Cerebellar nuclear complex (tissue), 1 donor: ENCODE results near the gene BATF3.
"Not testable (repeated sequence)": the region's sequence is repeated elsewhere in the genome, so short reads cannot be mapped to it uniquely, and the experiment has no call there.

Source experiments
- DNase-seq, 2 experiments: peaks; one replicate each; lab custom pipeline; 2025; lab: John Stamatoyannopoulos, UW

BATF3 gene

DNA sequence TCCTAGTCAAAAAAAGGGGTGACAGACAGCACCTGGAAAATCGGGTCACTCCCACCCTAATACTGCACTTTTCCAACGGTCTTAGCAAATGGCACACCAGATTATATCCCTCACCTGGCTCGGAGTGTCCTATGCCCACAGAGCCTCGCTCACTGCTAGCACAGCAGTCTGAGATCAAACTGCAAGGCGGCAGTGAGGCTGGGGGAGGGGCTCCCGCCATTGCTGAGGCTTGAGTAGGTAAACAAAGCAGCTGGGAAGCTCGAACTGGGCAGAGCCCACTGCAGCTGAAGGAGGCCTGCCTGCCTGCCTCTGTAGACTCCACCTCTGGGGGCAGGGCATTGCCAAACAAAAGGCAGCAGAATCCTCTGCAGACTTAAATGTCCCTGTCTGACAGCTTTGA is 41.4 kb downstream of the BATF3 start:
- DNase-seq: not testable (repeated sequence)

DNA sequence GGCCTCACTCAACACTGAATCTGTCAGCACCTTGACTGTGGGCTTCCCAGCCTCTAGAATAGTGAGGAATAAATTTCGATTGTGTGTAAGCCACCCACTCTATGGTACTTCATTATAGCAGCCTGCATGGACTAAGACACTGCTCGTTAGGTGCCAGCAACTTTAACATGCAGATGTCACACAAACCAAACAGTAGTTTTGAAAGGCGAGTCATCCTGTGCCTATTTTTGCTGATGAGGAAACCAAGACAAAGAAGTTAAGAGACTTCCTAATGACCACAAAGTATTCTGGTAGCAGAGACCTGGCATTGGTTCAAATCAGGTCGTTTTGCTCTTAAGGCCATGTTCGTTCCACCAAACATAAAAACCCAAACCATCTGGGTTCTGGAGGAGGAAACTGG is 42.9 kb downstream of the BATF3 start:
- no peak for DNase-seq

DNA sequence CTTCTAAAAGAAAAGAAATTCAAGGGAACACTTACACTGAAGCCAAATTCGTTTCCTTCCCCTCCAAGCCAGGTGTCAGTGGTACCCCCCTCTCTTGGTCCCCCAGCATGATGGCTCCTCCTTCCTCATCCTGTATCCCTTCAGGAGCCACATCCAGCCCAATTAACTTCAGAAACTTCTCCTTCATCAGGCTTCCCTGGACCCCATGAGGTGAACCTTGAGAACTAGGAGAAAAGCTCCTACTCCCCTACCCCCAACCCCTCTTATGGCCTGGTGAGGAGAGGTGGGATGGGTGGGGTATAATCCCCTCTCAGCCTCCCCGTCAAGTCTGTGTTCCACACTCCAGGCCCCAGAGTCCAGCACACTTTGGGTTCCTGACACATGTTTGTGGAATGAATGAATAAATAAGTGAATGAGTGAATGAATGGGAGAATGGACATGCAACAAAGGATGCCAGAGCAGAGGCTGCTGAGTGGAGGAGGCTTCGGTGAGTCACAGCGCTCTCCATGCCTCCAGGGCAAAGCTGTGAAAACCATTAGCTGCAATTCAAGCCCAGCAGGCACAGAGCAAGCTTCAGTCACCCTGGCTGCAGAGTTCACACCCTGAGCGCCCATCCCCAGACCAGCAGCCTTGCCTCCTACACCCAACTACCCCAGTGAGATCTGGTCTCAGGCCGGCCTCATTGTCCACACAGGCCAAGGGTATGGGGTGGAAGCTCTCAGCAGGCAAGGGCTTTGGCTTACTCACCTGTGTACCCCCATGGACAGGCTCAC is 43.8 kb downstream of the BATF3 start:
- DNase-seq: no peak

DNA sequence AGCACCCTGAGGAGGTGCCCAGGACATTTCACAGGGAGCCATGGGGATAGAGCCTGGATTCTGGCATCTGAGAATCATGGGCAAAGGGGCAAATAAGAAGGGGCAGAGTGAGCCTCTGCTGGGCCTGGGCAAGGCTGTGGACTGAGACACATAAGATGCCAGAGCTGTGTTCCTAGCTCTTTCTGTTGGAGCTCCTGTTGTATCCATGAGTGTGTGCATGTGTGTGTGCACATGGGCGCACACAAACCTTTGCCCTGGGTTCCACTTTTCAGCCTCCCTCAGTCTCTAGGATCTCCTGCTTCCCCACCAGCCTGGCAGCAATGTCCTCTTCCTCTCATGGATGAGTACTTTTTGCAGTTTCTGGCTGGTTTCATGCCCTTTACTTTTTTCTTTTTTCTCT is 47.0 kb downstream of the BATF3 start:
- DNase-seq: no peak

DNA sequence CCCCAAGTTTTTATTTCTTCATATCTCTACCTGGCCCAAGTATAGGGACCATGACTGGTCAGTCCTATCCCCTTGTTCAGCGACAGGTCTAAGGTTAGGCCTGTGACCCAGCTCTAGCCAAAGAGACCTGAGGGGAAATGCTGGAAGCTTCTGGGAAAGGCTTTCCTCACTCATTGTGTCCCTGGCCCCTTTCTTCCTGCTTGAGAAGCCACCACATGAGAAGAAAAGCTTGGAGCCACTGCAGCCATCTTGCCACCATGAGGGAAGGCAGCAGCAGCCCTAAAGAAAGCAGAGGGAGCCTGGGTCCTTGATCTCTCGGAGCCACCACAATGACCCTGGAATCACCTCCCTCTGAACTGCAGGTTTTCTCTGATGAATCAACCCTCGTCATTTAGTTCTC is 47.7 kb downstream of the BATF3 start:
- no peak for DNase-seq

DNA sequence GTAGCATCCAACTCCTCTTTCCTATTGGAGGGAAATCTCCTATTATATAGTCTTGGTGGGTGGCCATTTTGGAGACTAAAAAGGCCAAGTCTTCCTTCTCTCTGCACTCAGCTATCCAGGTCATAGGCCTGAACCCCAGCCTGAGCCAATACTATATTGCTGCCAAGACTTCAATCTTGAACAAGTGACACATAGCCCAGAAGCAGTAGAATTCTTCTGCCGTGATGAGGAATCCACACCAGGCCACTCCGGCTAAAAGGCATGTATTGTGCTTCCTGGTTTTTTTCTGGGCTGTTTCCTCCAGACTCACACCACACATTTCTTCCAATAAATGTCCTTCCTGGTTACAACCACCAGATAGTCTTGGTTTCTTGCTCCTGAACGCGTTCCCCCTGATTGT is 48.1 kb downstream of the BATF3 start:
- no peak for DNase-seq

DNA sequence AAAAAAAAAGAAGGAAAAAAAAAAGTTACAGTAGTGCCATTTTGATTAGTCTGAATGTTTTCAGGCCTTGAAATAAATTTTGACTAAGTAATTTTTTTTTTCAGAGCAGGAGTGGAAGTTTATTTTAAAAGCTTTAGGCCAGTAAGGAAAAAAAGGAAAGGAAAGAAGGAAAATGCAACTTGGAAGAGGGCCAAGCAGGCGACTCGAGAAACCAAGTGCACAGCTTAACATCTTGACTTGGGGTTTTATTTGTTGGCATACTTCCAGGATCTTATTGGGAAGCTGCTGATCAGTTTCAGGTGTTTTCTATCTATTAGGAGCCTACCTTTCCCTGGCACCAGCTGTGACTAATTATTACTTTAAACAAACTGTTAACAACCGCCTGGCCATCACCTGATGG is 49.4 kb downstream of the BATF3 start:
- DNase-seq: no peak

DNA sequence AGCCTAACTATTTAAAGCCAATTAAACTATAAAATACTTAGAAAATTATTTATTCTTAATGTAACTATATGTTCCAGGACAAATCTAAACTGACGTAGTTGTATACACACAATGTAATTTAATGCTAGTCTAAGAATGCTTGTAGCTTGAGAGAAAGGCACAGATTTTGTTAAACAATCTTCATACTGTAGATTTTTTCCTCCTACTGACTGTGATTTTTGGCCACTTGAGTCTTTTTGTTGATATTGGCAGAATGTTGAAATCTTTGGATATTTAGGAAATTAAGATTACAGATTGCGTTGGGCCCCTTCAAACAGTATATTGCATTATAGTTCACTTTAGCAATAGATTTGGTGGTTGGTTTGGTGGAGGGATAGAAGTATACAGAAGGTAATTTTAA is 50.6 kb downstream of the BATF3 start:
- DNase-seq: no peak

DNA sequence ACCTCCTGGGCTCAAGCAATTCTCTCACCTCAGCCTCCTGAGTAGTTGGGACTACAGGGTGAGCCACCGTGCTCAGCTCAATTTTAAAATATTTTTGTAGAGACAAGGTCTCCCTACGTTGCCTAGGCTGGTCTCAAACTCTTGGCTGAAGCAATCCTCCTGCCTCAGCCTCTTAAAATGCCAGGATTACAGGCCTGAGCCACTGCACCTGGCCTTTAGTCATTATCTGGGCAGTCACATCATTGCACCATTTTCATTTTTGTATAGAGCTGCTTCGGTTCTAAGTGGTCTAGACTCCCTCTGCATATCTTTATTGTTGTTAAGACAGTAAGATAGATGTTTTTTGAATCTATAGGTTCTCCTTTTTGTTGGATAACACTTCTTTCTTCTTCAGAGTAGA is 51.2 kb downstream of the BATF3 start:
- DNase-seq: no peak

DNA sequence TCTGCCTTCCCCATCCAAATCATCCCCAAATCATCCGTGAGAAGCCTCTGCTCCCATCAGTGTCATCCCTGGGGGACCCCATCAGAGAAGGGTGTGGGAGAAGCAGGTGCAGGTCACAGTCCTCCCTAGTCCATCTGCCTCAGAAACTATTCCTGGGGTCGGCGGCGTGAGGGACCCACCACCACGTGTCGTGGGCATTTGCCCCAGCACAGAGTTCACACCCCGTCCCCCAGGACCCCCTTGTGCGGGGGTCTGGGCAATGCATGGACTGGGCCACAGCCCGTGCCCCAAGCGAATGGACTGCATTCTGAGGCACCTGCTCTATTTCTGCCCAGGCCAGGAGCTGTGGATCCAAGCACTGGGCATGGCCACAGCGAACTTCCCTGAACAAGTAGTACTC is 52.6 kb downstream of the BATF3 start:
- DNase-seq: no peak

DNA sequence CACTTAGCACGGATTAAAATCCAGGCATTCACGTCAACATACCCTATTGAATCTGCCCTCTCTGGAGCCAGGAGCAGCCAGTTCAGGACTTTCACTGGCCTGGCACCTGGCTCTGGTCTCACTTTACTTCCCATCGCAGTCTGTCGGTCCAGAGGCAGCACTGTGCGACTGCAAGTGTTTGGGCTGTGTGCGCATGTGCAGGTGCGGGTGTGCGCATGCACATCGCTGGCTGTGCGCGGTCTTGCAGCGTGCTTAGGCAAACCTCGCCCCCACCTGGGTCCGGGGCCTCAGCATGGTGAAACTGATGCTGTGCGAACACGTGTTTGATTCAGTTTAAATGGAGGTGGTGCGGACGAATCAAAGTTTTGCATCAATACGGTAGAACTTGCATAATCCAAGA is 53.1 kb downstream of the BATF3 start:
- DNase-seq: no peak

DNA sequence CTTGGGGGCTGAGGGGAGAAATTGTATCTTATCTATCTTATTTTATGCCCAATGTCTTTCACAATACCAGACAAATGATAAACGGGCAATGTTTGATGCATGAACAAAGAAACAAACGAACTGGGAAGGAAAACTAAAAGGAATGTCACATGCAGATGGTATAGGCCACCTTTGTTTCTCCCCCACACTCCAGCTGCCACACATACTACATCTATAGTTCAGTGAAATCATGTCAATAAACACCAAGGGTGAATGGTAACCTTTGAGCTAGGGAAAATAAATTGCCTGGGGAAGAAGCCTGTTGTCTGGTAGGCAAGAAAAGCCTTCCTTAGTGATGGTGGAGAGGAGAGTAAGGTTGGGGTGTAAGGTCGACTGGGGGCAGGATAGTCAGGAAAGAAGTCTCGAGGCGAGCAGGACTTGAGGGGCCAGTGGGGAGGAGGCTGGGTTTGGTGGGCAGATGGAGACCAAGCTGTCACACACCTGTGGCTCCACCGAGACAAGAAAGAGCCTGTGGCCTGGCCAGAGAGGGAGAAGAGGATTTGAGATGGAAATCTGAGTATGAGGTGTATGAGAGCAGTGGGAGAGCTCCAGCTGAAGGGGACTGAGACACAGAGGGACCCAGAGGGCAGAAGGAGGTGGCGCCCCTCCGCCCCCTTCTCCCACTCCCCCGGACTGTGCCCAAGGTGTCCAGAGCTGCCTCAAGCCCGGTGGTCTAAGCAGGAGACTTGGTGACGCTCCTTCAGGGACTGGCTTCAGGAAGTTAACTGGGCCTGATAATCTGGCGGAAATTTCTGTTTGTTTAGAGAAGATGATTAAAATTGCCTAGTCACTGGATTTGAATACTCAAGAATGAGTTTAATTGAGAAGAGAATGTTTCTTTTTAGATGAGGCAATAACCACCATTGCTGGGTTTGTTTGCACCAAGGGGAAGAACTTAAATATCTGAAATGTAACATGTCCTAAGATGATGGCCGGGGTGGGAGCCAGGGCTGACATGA is 53.8 kb downstream of the BATF3 start:
- DNase-seq: no peak

DNA sequence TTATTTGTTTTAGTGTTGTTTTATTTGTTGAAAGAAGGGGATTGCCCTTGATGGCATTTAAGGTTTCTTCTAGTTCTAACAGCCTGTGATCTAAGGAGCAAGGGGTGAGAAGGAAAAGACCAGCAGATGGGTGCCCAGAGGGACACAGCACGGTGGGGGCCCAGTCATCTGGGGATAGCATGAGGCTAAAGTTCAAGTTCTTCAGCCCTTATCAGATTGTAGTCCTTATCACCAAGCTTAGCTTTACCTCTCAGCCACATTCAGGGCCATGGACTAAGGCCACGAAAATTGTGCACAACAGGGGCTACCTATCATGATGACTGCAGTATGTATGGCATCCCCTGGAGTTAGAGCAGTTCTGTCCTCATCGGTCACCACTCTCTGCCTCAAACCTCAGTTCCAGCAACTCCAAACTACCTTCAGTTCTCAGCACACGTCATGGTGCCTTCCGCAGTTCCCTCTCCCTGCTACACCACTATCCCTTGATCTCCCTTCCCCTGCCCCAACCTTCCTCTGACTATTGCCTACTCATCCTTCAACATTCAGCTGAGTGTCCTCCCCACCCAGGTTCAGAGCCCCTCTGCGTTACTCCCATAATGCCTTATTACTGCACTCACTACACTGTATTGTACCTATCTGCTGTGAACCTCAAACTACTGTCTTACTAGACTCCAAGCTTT is 54.6 kb downstream of the BATF3 start:
- no peak for DNase-seq

DNA sequence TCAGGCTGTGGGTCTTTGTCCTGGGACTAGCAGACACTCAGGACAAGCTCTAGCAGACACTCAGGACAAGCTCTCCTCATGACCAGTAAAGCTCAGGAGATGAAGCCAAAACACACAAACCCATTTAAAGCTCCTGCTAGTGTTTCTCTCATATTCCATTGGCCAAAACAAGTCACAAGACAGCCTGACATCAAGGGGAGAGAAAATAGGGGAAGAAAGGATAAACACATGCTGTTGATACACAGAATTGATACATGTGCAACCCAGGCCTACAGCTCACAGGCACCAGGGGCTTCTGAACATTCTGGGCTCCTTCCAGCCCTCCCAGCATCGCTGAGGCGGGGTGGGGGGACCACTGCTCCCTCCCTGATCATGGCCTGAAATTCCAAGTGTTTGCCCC is 55.8 kb downstream of the BATF3 start:
- no peak for DNase-seq

DNA sequence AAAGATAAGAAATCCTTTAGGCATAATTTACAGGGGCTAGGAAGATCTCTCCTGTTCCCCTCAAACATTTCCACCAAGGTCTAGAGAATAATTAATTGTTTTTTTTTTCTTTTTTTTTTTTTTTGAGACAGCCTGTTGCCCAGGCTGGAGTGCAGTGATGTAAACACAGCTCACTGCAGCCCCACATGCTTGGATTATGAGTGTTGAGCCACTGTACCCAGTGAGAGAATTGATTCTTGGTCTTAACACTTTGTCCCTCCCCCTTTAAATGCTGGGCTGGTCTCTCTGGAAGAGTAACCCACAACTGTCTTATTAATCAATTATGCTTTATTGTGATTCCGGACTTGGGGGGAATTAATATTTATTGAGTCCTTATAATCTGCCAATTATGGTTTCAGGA is 57.7 kb downstream of the BATF3 start:
- no peak for DNase-seq

DNA sequence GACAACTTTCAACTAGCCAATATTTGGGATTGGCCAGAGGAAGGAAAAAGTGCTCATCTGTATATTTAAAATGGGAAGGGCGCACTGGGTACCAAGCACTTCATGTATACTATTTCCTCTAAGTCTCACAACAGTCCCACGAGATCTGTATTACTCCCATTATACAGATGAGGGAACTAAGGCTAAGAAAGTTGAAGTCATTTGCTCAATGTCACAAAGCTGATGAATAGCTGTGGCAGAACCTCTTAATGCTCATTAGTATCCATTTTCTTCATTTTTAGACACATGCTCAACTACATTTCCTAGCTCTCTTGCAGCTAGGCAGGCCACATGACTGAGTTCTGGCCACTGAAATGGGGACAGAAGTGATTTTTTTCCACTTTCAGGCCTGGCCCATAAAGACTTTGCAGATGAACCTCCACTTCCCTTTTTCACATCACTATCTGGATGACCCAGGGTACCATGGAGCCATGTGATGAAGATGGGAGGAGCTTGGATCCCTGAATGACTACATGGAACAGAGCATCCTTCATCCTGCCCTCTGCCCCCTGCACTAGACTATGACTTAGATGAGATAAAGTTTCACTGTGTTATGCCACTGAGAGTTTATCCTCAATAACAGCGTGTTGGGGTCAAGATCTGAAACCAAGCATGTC is 59.3 kb downstream of the BATF3 start:
- DNase-seq: no peak

DNA sequence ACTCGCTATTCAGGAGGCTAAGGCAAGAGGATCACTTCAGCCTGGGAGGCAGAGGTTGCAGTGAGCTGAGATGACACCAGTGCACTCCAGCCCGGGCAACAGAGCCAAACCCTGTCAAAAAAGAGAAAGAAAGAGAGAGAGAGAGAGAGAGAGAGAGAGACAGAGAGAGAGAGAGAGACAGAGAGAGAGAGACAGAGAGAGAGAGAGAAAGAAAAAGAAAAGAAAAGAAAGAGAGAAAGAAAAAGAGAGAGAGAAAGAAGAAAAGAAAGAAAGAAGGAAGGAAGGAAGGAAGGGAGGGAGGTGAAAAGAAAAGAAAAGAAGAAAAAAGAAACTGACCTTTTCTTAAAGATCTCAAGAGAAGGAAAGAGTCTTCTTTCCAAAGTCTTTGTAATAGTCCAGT is 60.1 kb downstream of the BATF3 start:
- not testable (repeated sequence) for DNase-seq

DNA sequence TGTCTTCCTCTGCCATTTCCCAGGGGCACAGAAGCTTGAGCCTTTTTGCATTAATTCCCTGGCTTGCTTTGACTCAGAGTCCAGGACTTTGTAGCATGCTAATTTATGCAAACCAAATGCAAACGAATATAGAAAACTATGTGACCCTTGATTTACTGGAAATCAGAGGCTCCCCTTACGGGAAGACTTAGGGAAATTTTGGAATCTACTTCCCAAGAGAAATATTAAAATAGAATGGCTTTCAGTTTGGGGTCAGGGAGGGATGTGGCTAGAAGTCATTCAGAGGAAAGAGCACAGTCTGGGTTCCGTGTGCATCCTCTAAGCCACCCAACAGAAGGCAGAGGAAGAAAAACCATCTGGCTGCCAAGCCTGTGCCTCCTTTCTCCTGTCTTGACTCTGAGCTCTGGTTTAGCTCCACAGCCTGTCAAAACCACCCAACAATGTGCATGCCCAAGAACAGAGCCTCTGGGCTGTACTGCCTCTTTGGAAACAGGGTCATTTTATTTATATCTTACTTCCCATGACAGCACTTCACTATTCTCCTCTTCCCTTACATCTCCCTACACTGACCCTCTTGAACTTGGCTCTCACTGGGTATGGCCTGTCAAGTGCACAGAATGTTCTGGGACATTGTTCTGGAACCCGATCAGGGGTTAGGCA is 61.0 kb downstream of the BATF3 start:
- DNase-seq: no peak

DNA sequence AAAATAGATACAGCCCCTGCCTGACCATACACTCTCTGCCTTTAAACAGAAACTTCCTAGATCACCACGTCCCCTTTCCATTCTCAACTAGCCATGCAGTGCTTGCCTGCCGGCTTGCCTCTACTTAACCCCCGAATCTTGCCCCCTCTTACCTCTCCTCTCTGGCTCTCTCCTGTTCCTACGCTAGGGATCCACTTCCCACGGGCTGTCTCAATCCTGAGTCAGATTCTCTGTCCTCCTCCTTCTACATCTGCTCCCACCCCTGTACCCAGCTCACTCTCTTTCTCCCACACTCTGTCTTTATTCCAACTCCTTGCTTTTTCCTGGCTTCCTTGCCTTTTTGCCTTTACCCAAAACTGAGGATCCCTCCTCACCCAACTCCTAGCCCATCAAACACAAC is 61.7 kb downstream of the BATF3 start:
- DNase-seq: no peak
